Right lobe of liver (tissue), 6 donors: ENCODE data around the gene RTN4R. TPM values are rescaled to one million over a fixed set of nuclear protein-coding genes. Genes with fewer than 3 reads are reported as not detected.

Experiments used
- ATAC-seq, 4 donors: fragments of 200-7000 bp; cut with Tn5 transposase; one replicate each; pipeline ENCODE4 v1.9.1; 2020; ENCODE audit warnings: mild to moderate bottlenecking in 4 of 4, moderate library complexity in 4 of 4
- DNase-seq, 3 donors: peaks; one replicate each; pipeline ENCODE4 v3.0.0-alpha.2; 2020
- H3K27ac ChIP-seq, 3 donors: fragments of 200-600 bp; one replicate each; pipeline ENCODE4 v1.8.0; 2022
- H3K27me3 ChIP-seq, 2 donors: fragments of 200-600 bp; one replicate each; pipeline ENCODE4 v1.8.0; 2022
- H3K36me3 ChIP-seq, 4 donors: fragments of 200-600 bp; sonication (generic) in 1 of 4; one replicate each; pipeline versions ENCODE4 v1.5.1 to v1.8.0; 2017 to 2022; ENCODE audit warnings: control low read depth in 1 of 4
- H3K4me1 ChIP-seq, 4 donors: fragments of 200-600 bp; sonication (generic) in 1 of 4; one replicate each; pipeline versions ENCODE4 v1.5.1 to v1.8.0; 2017 to 2022; ENCODE audit warnings: control low read depth in 1 of 4
- H3K4me3 ChIP-seq, 3 donors: fragments of 200-600 bp; one replicate each; pipeline ENCODE4 v1.8.0; 2022
- H3K9me3 ChIP-seq, 4 donors: fragments of 200-600 bp; sonication (generic) in 1 of 4; one replicate each; pipeline versions ENCODE4 v1.5.1 to v1.8.0; 2017 to 2022; ENCODE audit warnings: control low read depth in 1 of 4
- CTCF ChIP-seq, 4 donors: fragments of 200-600 bp in 3 of 4; fragments of 450-650 bp in 1 of 4; IDR thresholded peaks; one replicate each; pipeline versions ENCODE4 v1.5.1 to v1.8.0; 2016 to 2022; ENCODE audit warnings: antibody characterized with exemption in 4 of 4, mild to moderate bottlenecking in 2 of 4
- POLR2A ChIP-seq: fragments of 450-650 bp; IDR thresholded peaks from one replicate; pipeline ENCODE4 v1.6.1; 2017; ENCODE audit warnings: antibody characterized with exemption, mild to moderate bottlenecking
- WGBS: methylation state at CpG from one replicate; pipeline ENCODE4 v1.1.6; 2018; ENCODE audit warnings: low coverage, low lambda C conversion rate; ENCODE audit not compliant: insufficient coverage; ENCODE audit errors: missing lambda C conversion rate; 5-methylcytosine and 5-hydroxymethylcytosine counted together
- intact Hi-C, 2 donors: fragments of 100-400 bp; cut with DNase I; formaldehyde crosslinking; loops; one replicate each; pipeline versions ENCODE4 v1.11.2 to v1.14.1; 2022
- total RNA-seq, 6 experiments: library from RNA; depleted of rRNA in 2 of 6; stranded (reverse); fragments of >200 nt in 2 of 6; fragmentation: NEBNext Ultra II Directional in 3 of 6; extraction: Animal tissue kit (Norgen Biotek cat#: 25700) in 3 of 6; gene quantifications; one replicate each; pipeline versions ENCODE4 v1.1.0 to v1.2.4, GENCODE V29; 2016 to 2023
- donor health status: DM: no; HTN: yes; CAD: no.
- donor health status: DM: no; HTN: no; CAD: no.
- donor health status: DM: no; HTN: no; CAD: no.
- donor health status: DM: no; HTN: yes; CAD: no.
- donor health status: DM: no; HTN: yes; CAD: no.

Gene RTN4R
- total RNA-seq, 6 experiments from 2014 or later, result 3.0 to 12.4 (median 8.5) TPM

- intact Hi-C loops, result no loop called here
- no peak overlapping the region for H3K27ac ChIP-seq
- peaks cover 0 to 47% (median 15%) of the 10 kb centered on the region in 4 donors for H3K4me1 ChIP-seq
- TF ChIP-seq CTCF (IDR thresholded peaks at IDR 0.05) (no peak), POLR2A (no peak)
- ATAC-seq (no peak), DNase-seq (no peak)
- WGBS, result 82% methylated on average over 1 of the region's 1 CpG
- no peaks in the 10 kb centered on the region for H3K27me3 ChIP-seq
- H3K36me3 ChIP-seq, result no peaks in the 10 kb centered on the region
- H3K4me3 ChIP-seq, result no peak overlapping the region
- H3K9me3 ChIP-seq, result no peaks in the 10 kb centered on the region
These were observed 68.7 kb downstream of the RTN4R start for GRCh38 chr22:20199413-20199842.

DNA sequence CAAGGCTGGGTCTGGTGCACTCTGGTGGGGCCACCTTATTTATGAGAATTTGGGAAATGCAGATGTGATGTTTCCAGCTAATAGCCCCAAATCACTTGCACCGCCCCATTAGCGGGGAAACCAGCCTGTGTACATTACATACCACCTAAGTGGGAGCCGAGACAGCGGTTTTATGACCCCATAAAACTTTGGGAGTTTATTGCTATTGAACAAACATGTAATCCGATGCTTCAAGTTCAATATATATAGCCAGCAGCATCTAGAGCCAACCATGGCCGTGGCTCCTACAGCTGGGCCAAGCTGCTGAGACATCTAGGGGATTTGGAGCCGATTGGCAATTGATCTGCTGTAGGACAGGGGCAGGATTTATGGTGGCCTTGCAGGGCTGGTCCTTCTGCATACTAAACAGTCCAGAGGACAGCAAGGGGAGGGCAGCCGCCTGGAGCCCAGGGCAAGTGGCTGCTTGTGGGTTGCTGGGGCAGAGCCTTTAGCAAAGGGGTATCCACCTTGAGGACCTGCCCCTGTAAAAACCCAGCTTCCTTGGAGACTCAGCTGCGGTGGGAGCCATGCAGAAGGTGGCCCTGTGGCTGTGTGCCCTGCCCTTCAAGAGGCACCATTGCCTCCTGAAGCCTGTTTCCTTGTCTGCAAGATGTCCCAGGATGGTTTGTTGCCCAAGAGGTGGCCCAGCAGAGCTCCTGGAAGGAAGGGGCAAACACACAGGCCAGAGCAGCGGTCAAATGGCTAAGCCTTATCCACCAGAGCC is 69.4 kb downstream of the RTN4R start:
- ATAC-seq, result no peak
- H3K27me3 ChIP-seq, result no peaks in the 10 kb centered on the region
- no peaks in the 10 kb centered on the region for H3K9me3 ChIP-seq
- intact Hi-C loops, result no loop called here
- H3K4me3 ChIP-seq, result no peak overlapping the region
- DNase-seq, result no peak
- WGBS, result 93% methylated on average over 6 of the region's 10 CpGs
- no peak for TF ChIP-seq CTCF (IDR thresholded peaks at IDR 0.05)
- TF ChIP-seq POLR2A, result no peak
- H3K36me3 ChIP-seq, result no peaks in the 10 kb centered on the region
- H3K4me1 ChIP-seq, result peaks cover 0 to 41% (median 10%) of the 10 kb centered on the region in 4 donors
- H3K27ac ChIP-seq, result no peak overlapping the region

GRCh38 chr22:20197407-20198030 is 70.6 kb downstream of the RTN4R start:
- H3K4me3 ChIP-seq, result no peak overlapping the region
- H3K4me1 ChIP-seq, result peaks cover 0 to 28% (median 2%) of the 10 kb centered on the region in 4 donors
- no peaks in the 10 kb centered on the region for H3K27me3 ChIP-seq
- peak in 3 of 4 donors; percentile 15 to 75 (median 55) for ATAC-seq
- H3K36me3 ChIP-seq, result no peaks in the 10 kb centered on the region
- DNase-seq, result peak in 1 of 3 donors; percentile 77
- no peaks in the 10 kb centered on the region for H3K9me3 ChIP-seq
- 34% methylated on average over 4 of the region's 18 CpGs for WGBS
- intact Hi-C loops, result no loop called here
- TF ChIP-seq CTCF (IDR thresholded peaks at IDR 0.05) (no peak), POLR2A (no peak)
- peak overlapping the region in 1 of 3 donors; percentile 57 for H3K27ac ChIP-seq

GRCh38 chr22:20196094-20196842 is 71.8 kb downstream of the RTN4R start:
- H3K4me1 ChIP-seq, result peaks cover 0 to 22% (median 2%) of the 10 kb centered on the region in 4 donors
- ATAC-seq, result peak in 2 of 4 donors; percentile 56 to 84
- no peak for TF ChIP-seq POLR2A
- TF ChIP-seq CTCF (IDR thresholded peaks at IDR 0.05), result no peak
- H3K27me3 ChIP-seq, result no peaks in the 10 kb centered on the region
- 70% methylated on average over 9 of the region's 19 CpGs for WGBS
- DNase-seq, result peak in 1 of 3 donors; percentile 76
- peak overlapping the region in 1 of 3 donors; percentile 57 for H3K27ac ChIP-seq
- H3K4me3 ChIP-seq, result no peak overlapping the region
- intact Hi-C loops, result no loop called here
- no peaks in the 10 kb centered on the region for H3K36me3 ChIP-seq
- no peaks in the 10 kb centered on the region for H3K9me3 ChIP-seq
